PC-9 (cell line): Measurements from ENCODE around the gene SLC66A2.

Experiments used
- EZH2 ChIP-seq: fragments of 200-600 bp; sonication (generic); IDR thresholded peaks from 2 replicates; pipeline ENCODE4 v1.8.0; 2017; ENCODE audit warnings: antibody characterized with exemption, low read depth
- TF ChIP-seq, protein P1 (sequence below): fragments of 200-600 bp; sonication (generic); conservative IDR thresholded peaks from 2 replicates; pipeline ENCODE4 v1.6.1; 2017; ENCODE audit warnings: mixed run types, antibody characterized with exemption, mild to moderate bottlenecking, moderate library complexity

DNA sequence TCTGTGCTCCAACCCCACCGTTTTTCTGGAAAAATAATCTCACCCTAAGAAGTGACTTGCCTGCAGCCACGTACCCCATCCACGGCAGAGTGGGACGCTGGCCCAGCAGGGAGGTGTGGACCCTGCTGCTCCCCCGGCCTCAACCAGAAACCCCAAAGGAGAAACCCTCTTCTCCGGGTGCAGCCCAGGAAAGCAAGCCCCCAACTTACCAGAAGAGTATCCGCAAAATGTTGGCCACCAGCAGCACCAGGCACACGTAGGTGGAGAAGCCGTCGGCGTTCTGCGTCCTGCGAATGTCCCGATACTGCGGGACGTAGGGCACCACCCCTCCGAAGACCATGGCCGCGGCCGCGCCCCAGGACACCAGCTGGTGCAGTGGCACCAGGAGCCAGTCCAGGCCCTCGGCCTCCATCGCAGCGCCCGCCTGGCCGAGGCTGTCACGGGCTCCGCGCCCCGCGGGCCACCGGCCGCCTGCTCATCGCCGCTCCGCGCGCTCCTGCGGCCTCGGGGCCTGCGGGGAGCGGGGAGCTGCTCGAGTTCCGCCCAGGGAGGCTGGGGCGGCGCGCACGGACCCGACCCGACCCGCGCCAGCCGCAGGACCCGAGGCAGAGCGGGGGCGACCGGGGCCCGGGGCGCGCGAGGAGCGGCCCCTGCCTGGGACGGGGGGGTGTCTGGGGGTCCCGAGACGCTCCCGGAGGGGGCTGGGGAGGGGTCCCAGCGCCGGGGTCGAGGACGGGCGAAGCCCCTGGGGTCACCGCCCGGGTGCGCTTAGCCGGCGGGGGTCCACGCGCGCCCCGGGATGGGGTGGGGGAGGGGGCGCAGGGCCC is 725 bp downstream of the SLC66A2 start:
- TF ChIP-seq, protein P1, sequence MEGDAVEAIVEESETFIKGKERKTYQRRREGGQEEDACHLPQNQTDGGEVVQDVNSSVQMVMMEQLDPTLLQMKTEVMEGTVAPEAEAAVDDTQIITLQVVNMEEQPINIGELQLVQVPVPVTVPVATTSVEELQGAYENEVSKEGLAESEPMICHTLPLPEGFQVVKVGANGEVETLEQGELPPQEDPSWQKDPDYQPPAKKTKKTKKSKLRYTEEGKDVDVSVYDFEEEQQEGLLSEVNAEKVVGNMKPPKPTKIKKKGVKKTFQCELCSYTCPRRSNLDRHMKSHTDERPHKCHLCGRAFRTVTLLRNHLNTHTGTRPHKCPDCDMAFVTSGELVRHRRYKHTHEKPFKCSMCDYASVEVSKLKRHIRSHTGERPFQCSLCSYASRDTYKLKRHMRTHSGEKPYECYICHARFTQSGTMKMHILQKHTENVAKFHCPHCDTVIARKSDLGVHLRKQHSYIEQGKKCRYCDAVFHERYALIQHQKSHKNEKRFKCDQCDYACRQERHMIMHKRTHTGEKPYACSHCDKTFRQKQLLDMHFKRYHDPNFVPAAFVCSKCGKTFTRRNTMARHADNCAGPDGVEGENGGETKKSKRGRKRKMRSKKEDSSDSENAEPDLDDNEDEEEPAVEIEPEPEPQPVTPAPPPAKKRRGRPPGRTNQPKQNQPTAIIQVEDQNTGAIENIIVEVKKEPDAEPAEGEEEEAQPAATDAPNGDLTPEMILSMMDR, result no peak
- no peak for TF ChIP-seq EZH2
